Measurements from ENCODE around the gene SPON1. TPM values are rescaled to one million over a fixed set of nuclear protein-coding genes. Genes with fewer than 3 reads are reported as not detected.
A peak's percentile ranks its signal among the peaks of the same experiment; 100 is the strongest.
"Not testable (repeated sequence)": the region's sequence is repeated elsewhere in the genome, so short reads cannot be mapped to it uniquely, and the experiment has no call there.

SPON1 gene
- total RNA-seq, 1 donor from 2014 or later, result 76.8 TPM

DNA sequence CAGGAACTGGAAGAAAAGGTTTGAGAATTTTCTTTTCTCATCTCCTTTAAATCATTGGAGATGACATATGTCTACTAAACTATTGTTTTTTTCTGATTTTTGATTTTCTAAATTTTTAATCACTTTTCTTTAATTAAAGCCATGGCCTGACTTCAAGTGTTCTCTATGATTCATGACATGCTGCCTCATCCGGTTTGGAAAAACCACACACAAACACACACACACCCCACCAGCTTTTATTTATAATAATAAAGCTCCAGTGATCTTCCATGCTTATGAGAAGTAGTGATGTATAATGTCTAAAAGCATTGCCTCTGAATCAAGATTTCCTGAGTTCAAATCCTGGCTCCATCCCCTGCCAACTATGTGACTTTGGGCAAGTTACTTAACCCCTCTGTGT, 179.2 kb downstream of the SPON1 start:
- H3K27ac ChIP-seq, result no peak overlapping the region
- H3K27me3 ChIP-seq, result no peaks in the 10 kb centered on the region
- DNase-seq (no peak), ATAC-seq (no peak)
- no peak overlapping the region for H3K4me3 ChIP-seq
- TF ChIP-seq, protein P1, sequence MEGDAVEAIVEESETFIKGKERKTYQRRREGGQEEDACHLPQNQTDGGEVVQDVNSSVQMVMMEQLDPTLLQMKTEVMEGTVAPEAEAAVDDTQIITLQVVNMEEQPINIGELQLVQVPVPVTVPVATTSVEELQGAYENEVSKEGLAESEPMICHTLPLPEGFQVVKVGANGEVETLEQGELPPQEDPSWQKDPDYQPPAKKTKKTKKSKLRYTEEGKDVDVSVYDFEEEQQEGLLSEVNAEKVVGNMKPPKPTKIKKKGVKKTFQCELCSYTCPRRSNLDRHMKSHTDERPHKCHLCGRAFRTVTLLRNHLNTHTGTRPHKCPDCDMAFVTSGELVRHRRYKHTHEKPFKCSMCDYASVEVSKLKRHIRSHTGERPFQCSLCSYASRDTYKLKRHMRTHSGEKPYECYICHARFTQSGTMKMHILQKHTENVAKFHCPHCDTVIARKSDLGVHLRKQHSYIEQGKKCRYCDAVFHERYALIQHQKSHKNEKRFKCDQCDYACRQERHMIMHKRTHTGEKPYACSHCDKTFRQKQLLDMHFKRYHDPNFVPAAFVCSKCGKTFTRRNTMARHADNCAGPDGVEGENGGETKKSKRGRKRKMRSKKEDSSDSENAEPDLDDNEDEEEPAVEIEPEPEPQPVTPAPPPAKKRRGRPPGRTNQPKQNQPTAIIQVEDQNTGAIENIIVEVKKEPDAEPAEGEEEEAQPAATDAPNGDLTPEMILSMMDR (IDR thresholded peaks at IDR 0.05), result no peak
- H3K36me3 ChIP-seq, result no peaks in the 10 kb centered on the region
- no peaks in the 10 kb centered on the region for H3K9me3 ChIP-seq
- intact Hi-C loops (cut with DNase I), result no loop called here
- H3K4me1 ChIP-seq, result no peaks in the 10 kb centered on the region

DNA sequence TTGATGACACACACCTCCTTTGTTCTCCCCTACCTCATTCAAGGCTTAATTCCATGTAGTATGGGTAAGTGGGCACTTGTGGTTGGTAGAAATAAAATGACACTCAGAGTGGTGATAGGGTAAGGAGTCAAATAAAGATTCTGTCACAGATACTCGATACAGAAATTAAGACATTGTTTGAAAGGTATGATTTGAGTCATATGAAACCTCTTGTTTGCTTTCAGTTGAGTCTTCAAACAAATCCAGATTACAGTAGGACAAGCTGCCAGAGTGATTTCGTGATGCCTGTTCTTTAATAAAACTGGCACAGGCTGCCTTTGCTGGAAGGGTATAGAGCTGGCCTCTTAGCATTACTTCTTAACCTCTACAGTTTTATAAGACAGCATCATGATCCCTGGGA, 182.4 kb downstream of the SPON1 start:
- no peak for DNase-seq
- ATAC-seq, result peak; percentile 57
- intact Hi-C loops (cut with DNase I), result no loop called here

DNA sequence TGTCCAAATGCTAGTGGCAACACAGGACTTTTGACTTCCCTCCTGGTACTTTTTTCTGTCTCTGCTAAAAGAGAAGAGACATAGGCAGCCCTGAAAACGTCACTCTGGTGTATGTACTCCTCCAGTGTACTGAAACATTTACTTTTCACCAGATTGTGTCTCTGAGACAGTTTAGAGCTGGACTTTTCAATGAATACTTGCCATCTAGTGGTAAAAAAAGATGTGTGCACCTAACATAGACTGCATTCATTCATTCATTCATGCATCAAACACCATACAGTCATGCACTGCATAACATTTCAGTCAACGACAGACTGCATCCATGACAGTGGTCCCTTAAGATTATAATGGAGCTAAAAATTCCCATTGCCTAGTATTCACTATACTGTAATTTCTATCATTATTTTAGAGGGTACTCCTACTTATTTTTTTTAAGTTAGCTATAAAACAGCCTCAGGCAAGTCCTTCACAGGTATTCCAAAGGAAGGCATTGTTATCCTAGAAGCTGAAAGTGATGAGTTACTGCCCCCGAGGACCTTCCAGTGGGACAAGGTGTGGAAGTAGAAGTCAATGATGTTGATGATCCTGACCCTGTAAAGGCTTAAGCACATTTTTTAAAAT, 186.2 kb downstream of the SPON1 start:
- TF ChIP-seq, protein P1 (IDR thresholded peaks at IDR 0.05), result peak; percentile 54
- Histone ChIP-seq H3K27me3 (no peaks in the 10 kb centered on the region), H3K4me1 (no peaks in the 10 kb centered on the region), H3K4me3 (no peak overlapping the region), H3K27ac (no peak overlapping the region), H3K9me3 (no peaks in the 10 kb centered on the region), H3K36me3 (no peaks in the 10 kb centered on the region)
- ATAC-seq (peak; percentile 74), DNase-seq (no peak)
- intact Hi-C loops (cut with DNase I), result no loop called here

More for the DNA sequence above, 182.4 kb downstream of the SPON1 start:
- Histone ChIP-seq H3K4me3 (no peak overlapping the region), H3K27ac (no peak overlapping the region), H3K27me3 (no peaks in the 10 kb centered on the region), H3K36me3 (no peaks in the 10 kb centered on the region), H3K9me3 (no peaks in the 10 kb centered on the region), H3K4me1 (no peaks in the 10 kb centered on the region)
- TF ChIP-seq, protein P1 (IDR thresholded peaks at IDR 0.05), result no peak

DNA sequence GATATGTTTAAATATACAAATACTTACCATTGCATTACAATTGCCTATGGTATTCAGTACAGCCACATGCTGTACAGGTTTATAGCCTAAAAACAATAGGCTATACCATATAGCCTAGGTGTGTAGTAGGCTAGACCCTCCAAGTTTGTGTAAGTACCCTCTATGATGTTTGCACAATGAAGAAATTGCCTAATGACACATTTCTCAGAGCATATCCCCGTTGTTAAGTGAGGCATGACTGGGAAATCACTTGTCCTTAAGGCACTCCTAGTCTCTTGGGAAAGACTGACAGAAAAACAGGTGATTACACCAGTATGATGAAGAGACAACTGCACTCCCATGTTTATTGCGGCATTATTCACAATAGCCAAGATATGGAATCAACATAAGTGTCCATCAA, 187.2 kb downstream of the SPON1 start:
- DNase-seq, result no peak
- no peaks in the 10 kb centered on the region for H3K36me3 ChIP-seq
- no peaks in the 10 kb centered on the region for H3K4me1 ChIP-seq
- peak; percentile 53 for ATAC-seq
- peaks cover 8% of the 10 kb centered on the region for H3K9me3 ChIP-seq
- TF ChIP-seq, protein P1 (IDR thresholded peaks at IDR 0.05), result no peak
- intact Hi-C loops (cut with DNase I), result no loop called here
- H3K27me3 ChIP-seq, result no peaks in the 10 kb centered on the region
- H3K4me3 ChIP-seq, result no peak overlapping the region
- no peak overlapping the region for H3K27ac ChIP-seq

DNA sequence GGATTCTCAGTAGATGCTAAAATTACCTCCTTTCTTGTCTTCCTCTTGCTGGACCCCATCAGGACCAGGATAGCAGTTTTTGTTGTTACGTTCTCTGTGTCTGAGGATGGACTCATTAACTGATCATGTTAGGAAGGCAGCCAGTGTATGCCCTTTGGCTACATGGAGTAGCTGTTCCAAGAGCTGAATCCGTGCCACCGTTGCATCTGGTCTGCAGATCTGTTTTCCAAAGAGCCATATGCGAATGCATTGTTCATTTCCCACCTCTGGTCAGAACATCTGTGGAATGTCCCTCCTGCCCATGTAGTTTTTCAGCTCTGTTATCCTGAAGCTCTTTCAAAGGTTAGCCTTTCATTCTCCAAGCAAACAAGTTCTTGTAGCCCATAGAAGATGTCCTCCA, 188.4 kb downstream of the SPON1 start:
- no peak overlapping the region for H3K27ac ChIP-seq
- no peak for ATAC-seq
- H3K36me3 ChIP-seq, result no peaks in the 10 kb centered on the region
- TF ChIP-seq, protein P1 (IDR thresholded peaks at IDR 0.05), result no peak
- no peaks in the 10 kb centered on the region for H3K4me1 ChIP-seq
- intact Hi-C loops (cut with DNase I), result no loop called here
- no peak for DNase-seq
- H3K9me3 ChIP-seq, result peaks cover 13% of the 10 kb centered on the region
- H3K27me3 ChIP-seq, result no peaks in the 10 kb centered on the region
- H3K4me3 ChIP-seq, result no peak overlapping the region

DNA sequence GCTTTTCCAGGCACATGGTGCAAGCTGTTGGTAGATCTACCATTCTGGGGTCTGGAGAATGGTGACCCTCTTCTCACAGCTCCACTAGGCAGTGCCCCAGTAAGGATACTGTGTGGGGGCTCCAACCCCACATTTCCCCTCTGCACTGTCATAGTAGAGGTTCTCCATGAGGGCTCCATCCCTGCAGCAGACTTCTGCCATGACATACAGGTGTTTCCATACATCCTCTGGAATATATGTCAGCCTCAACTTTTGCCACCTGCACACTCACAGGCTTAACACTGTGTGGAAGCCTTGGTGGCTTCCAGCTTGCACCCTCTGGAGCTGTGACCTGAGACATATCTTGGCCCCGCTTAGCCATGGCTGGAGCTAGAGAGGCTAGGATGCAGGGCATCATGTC, 191.6 kb downstream of the SPON1 start:
- H3K36me3 ChIP-seq; H3K27me3 ChIP-seq; ATAC-seq; DNase-seq; intact Hi-C loops (cut with DNase I); H3K27ac ChIP-seq; H3K4me3 ChIP-seq; H3K4me1 ChIP-seq: not testable (repeated sequence)
- H3K9me3 ChIP-seq, result peaks cover 30% of the 10 kb centered on the region

Measured in upper lobe of right lung (tissue), 1 donor.